Activated CD8-positive, alpha-beta memory T cell treated with anti-CD3 and anti-CD28 coated beads, Interleukin-2, amount 50 U/mL, for 24 hours (primary cell): ENCODE results near the gene FBXO24.
"Not testable (repeated sequence)": the region's sequence is repeated elsewhere in the genome, so short reads cannot be mapped to it uniquely, and the experiment has no call there.

Experiments used
- DNase-seq: peaks from one replicate; pipeline ENCODE4 v3.0.0-alpha.2; 2020; ENCODE audit errors: extremely low read depth

FBXO24 gene

GRCh38 chr7:100561491-100562194 is 24.5 kb upstream of the FBXO24 start:
- DNase-seq, result no peak

DNA sequence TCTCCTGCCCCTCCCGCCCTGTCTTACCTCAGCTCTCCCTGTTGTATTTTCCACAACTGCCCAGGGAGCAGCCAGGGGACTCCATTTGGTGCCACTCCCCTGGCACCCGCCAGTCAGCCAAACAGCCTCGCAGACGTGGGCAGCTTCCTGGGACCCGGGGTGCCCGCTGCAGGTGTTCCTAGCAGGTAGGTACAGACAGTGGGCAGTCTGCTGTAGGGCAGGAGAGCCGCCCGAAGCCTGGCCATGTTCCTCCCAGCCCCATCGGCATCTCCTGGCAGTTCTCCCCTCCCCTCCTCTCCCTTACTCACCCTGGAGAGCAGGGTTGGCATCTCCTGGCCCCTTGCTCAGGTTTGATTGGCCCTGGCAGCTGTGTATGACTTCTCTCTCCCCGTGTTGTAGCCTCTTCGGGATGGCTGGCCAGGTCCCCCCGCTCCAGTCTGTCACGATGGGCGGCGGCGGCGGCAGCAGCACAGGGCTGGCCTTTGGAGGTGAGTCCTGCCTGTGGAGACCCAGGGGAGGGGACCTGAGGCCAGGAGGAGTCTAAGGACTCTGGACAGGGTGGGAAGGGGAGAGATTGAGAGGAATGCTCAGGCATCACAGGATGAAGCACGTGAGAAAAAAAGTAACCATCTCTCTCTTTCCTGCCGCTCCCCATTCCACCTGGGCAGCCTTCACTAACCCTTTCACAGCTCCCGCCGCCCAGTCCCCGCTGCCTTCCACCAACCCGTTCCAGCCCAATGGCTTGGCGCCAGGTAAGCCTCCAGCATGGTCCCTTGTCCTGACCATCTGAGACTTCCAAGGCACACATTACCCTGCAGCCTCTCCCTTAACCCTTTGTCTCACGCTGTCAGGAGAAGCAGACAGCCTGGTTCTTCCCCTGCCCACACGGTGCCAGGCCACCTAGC is 23.7 kb upstream of the FBXO24 start:
- DNase-seq, result no peak

DNA sequence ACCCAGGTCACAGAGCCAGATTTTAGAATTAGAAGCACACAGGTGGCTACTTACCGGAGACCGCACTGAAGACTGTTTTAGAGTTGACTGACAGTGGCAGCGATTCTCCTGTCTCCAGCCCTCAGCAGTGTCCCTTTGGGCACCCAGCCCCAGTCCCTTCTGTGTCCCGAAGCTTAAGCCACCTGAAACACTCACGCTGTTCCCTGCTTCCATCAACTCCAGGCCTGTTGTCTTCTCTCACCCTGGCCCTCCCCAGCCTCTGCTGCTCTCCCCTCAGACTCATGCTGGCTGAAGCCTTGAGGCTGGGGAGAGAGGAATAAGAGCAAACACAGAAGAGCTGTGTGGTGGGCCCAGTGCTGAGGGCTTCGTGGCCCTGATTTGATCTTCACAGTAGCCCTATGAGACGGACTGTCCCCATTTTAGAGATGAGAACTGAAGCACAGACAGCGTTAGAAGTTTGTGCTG is 23.0 kb upstream of the FBXO24 start:
- no peak for DNase-seq

- DNase-seq, result no peak
Observed at GRCh38 chr7:100563809-100564400, 22.2 kb upstream of the FBXO24 start.

DNA sequence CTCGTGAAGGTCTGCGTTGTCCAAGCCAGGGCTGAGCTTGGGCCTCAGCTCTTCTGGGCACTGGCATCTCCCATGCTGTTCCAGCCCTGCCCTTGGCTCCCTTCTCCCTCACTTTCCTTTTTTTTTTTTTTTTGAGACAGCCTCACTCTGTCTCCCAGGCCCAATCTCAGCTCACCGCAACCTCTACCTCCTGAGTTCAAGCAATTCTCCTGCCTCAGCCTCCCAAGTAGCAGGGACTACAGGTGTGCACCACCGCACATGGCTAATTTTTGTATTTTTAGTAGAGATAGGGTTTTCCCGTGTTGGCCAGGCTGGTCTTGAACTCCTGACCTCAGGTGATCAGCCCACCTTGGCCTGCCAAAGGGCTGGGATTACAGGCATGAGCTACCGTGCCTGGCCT is 21.7 kb upstream of the FBXO24 start:
- not testable (repeated sequence) for DNase-seq

- no peak for DNase-seq
Observed at GRCh38 chr7:100565133-100565571, 21.0 kb upstream of the FBXO24 start.

DNA sequence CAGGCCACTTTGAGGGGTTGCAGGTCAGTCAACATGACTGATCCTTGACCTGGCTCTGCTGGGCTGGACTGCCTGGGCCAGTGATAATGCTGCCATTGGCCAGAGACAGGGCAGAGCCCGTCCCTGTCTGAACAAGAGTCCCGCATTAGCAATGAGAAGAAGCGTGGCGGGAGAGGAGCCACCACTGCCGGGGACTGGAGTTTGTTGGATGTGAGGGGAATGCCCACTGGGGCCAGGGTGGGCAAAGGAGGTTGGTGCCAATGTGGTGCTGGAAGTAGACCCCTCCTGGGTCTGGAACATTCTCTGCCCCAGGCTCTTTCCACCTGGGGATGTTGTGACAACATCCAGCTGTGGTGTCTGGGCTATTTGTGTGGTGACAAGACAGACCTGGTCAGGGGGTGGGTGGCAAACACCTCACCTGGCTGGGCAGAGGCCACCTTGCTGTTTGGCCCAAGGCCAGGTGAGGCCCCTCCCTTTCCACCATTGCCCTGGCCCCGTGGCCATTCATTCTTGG is 20.1 kb upstream of the FBXO24 start:
- DNase-seq, result no peak

- no peak for DNase-seq
Observed at GRCh38 chr7:100567031-100567730, 18.9 kb upstream of the FBXO24 start.

GRCh38 chr7:100567751-100568175 is 18.4 kb upstream of the FBXO24 start:
- DNase-seq, result no peak

- DNase-seq, result no peak
Observed at GRCh38 chr7:100568176-100568895, 17.8 kb upstream of the FBXO24 start.

DNA sequence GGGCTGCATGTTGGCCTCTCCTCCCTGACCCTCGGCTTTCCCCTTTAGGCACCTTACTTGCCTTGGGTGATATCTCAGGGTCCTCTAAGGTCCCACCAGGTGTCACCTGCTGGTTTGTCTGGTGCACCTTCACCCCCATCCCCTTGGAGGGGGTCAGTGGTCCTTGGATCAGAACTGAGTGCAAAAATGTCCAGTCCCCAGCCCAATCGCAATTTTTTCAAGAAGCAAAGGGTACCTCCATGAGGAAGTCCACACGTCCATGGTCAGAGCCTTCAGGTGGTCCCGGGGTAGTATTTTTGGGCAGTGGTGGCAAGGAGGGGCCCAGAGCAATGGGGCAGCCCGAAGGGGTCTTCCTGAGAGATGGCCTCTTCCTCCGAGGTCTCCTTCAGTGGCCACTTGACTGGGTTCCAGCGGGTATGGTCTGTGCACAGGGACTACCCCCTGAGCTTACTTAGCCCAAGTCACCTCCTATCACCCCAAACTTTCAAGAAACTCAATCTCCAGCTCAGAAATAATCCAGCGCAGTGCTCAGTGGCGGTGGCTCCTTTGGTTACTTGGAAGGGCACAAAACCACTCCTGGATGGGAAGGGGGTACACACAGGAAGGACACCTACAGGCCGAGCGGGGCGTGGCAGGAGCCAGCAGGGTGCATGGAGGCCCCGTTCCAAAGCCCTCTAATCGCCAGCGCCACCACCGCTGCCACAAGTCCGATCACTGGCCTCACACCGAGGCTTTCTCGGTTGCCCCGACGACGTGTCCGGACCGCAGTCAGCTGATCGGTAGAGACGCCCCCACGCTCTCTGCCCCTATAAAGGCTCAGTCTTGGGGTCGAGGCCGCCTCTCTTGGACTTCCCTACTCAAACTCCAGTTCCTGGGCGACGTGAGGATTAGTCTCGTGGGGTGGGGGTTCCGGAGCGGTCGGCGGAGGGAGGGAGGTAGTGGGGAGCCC is 17.0 kb upstream of the FBXO24 start:
- no peak for DNase-seq

GRCh38 chr7:100570954-100571828 is 14.9 kb upstream of the FBXO24 start:
- DNase-seq, result no peak

DNA sequence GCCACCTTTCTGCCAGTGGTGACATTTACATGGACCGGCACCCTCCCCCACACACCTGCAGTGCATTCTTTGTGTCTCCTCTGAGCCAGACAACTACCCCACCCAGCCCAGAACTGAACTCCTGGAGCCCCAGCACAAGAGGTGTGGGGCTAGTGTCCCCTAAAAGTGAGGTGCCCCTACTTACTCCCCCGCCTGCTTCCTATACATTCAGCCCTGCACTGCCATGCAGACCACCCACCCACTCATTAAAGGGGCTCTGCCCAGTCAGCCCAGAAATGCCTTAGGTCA is 14.4 kb upstream of the FBXO24 start:
- DNase-seq, result no peak

- DNase-seq, result no peak
Observed at GRCh38 chr7:100572281-100572948, 13.7 kb upstream of the FBXO24 start.

GRCh38 chr7:100572949-100573675 is 13.0 kb upstream of the FBXO24 start:
- no peak for DNase-seq

GRCh38 chr7:100573691-100574361 is 12.3 kb upstream of the FBXO24 start, which contains the start of gene SAP25:
SAP25 (minus strand) TSS chr7:100573900; CDS start chr7:100573742, 158 bp downstream.
- DNase-seq, result no peak
